GM19023 (cell line): Measurements from ENCODE around the gene PNLIPRP3.
"Not testable (repeated sequence)": the region's sequence is repeated elsewhere in the genome, so short reads cannot be mapped to it uniquely, and the experiment has no call there.

Experiments
- ATAC-seq: cut with Tn5 transposase; IDR thresholded peaks from one replicate; pipeline ENCODE4 v1.9.1; 2021; ENCODE audit warnings: mild to moderate bottlenecking, moderate library complexity; ENCODE audit not compliant: unreplicated experiment

The PNLIPRP3 gene

DNA sequence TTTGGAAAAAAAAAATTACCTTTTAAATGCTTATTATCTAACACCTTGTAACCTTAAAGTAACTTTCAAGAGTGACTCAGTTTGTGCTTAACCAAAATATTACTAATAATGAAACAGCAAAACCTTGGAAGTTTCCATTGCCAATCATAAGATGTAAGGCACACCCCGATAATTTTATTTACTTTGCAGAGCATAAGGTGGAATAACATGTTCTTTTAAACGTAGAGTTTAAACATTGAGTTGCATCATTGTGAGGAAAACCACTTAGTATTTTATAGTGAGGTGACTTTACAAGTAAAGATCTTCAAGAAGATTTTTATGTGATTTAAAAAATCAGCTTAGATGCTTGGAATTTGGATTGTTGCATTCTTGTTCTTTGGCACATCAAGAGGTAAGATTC is at the start of gene PNLIPRP3:
Gene PNLIPRP3, plus strand, starts transcription at position 177 of the 400 bp plus-strand sequence. Its CDS starts 166 bp downstream, at position 343.
- no peak for ATAC-seq

DNA sequence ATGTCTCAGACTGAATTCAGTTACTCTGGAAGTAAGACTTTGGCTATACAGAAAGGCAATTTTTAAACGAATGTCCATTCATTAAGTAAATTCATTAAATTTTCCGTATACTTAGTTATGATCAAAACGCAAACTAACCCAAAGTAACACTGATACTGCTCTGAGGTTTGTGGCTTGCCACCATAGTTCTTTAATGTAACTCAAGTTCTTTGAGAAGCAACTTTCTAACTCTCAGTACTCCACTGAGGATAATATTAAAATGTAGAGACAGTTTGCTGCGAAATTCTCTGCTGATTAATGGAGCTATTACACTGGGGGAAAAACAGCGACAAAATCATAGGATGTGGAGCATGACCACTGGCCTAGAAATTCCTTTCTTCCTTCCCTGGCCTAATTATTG is 45.4 kb upstream of the PNLIPRP3 start:
- ATAC-seq, result no peak

GRCh38 chr10:116385311-116385710 is 42.3 kb upstream of the PNLIPRP3 start:
- no peak for ATAC-seq

GRCh38 chr10:116385994-116386809 is 41.4 kb upstream of the PNLIPRP3 start:
- ATAC-seq, result no peak

DNA sequence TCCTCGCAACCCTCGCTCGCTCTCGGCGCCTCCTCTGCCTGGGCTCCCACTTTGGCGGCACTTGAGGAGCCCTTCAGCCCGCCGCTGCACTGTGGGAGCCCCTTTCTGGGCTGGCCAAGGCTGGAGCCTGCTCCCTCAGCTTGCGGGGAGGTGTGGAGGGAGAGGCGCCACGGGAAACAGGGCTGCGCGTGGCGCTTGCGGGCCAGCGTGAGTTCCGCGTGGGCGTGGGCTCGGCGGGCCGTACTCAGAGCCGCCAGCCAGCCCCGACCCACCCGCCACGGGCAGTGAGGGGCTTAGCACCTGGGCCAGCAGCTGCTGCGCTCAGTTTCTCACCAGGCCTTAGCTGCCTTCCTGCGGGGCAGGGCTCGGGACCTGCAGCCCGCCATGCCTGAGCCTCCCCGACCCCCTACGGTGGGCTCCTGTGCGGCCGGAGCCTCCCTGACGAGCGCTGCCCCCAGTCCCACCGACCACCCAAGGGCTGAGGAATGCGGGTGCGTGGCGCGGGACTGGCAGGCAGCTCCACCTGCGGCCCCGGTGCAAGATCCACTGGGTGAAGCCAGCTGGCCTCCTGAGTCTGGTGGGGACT is 34.3 kb upstream of the PNLIPRP3 start:
- ATAC-seq, result not testable (repeated sequence)

DNA sequence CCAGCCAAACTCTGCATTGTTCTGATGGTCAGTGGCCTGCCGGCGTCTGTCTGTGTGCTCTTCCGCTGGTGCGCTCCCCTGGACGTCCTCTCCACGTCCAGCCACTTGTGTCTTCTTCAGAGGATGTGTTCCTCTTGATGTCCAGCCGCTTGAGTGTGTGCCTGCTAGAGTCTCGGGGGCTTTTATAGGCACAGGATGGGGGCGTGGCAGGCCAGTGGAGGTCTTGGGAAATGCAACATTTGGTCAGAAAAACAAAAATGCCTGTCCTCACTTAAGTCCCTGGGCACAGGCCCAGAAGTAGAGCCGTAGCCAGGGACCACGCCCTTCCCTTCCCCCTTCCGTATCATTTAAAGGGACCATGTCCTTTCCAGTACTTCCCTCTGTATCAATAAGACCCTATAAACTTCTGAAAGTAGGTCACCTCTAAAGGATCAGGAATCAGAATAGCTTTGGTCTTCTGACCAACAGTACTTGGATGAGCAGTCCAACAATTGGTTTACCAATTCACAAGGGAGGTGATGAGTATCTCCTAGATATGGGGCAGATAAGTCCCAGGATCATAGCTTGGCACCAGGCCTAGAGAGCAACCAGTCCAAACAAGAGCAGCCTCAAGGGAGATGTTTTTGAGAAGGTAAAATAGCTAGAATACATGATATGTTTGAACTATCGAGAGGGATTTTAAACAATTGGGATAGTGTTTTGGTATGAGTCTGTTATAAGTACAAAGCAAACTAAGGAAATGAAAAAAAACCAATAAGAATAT is 32.2 kb upstream of the PNLIPRP3 start:
- ATAC-seq, result no peak

- no peak for ATAC-seq
These were observed 29.4 kb upstream of the PNLIPRP3 start for GRCh38 chr10:116398224-116398623.

GRCh38 chr10:116402858-116403257 is 24.8 kb upstream of the PNLIPRP3 start:
- ATAC-seq, result no peak

- ATAC-seq, result no peak
These were observed 23.9 kb upstream of the PNLIPRP3 start for GRCh38 chr10:116403740-116404250.

- ATAC-seq, result no peak
These were observed 18.9 kb upstream of the PNLIPRP3 start for GRCh38 chr10:116408719-116409118.

- ATAC-seq, result no peak
These were observed 17.3 kb upstream of the PNLIPRP3 start for GRCh38 chr10:116410351-116410750.

- ATAC-seq, result no peak
These were observed 9.8 kb upstream of the PNLIPRP3 start for GRCh38 chr10:116417821-116418220.

DNA sequence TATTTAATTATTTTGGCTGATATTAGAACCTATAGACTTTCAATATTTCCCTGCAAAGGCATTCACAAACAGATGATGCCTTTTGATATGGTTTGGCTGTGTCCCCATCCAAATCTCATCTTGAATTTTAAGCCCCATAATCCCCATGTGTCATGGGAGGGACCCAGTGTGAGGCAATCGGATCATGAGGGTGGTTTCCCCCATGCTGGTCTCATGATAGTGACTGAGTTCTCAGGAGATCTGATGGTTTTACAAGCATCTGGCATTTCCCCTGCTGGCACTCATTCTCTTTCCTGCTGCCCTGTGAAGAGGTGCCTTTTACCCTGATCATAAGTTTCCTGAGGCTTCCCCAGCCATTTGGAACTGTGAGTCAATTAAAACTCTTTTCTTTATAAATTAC is 9.3 kb upstream of the PNLIPRP3 start:
- no peak for ATAC-seq

GRCh38 chr10:116421815-116422214 is 5.8 kb upstream of the PNLIPRP3 start:
- ATAC-seq, result no peak

DNA sequence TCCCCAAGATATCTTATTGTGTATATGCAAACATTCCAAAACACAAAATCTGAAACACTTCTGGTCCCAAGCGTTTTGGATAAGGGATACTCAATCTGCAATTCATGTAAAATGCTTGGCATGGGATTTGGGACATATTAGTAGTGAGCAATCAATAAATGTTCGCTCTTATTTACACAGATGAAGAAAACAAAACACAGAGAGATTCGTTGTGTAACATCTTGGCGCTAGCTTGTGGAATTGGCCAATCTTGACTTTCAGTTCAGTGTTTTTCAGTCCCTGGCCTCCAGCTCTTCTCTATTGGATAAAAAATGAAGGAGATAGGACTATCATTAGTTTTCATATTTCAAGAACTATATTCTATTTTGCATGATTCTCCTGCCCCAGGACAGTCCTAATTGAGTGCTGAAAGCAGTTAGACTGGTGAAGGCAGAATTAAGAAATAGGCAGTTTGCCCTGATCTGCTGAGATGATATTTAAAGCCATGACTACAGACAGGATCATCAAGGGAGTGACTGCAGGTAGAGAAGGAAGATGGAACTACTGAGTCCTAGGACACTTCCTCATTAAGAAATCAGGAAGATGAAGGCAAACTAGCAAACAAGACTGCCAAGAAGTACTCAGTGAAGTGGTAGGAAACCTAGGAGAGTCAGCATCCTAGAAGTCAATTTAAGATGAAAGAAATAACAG is 1.8 kb downstream of the PNLIPRP3 start:
- ATAC-seq, result no peak

DNA sequence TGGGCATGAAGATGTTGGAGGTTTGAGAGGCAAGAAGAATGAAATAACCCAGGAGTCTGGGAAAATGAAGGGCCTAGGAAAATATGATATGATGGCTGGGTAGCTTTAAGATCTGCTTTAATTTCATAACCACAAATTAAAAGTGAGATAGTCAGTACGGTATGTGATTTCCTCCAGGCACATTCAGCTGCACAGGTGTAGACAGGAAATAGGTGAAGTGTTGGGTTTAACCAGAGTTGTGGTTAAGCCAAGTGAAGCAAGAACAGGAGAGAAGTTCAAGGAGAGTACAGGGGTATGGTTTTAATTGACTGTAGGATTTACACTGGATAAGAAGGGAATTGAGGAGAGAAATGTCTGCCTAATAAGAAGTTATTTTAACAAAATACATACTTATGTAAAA is 2.6 kb downstream of the PNLIPRP3 start:
- no peak for ATAC-seq

DNA sequence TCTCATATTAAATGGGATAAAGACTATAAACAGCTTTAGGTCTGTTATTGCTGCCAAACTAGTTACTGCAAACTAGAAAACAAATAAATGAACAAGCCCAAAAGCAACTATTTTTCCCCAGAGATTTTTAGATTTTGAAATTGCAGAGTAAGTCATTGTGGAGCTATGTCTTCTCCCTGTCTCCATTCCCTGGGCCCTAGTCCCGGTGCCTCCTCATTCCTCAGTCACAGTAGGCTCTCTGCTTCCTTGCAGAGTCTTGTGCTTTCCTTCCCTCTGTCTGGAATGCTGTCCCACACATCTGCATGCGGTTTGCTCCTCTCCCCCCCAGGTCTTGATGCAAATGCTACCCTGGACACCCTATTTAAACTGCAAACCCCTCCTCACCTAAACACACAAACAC is 4.0 kb downstream of the PNLIPRP3 start:
- ATAC-seq, result no peak

DNA sequence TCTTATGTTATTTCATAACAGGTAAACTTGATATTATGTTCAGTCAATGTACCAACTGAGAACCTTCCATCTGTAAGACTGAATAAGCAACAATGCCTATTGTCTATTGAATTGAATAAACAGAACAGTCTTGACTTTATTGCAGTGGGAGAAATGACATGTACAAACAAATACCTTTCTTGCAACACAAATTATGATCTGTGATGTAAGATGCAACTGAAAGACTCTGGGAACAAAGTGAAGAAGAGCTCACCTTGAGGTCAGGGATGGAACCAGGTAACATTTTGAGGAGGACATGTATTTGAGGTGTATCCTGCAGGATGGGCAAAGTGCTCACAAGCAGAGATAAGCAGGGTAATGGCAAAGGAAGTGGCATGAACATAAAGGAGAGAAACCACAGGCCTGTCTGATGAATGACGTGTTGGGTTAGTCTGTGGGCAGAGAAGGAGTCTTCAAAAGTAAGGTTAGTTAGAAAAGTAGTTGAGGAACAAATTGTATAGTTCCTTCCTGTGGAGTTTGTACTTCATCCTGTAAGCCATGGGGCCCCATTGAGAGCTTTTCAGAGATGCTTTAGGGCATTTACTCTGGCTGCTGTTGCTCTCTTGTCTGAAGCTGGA is 9.5 kb downstream of the PNLIPRP3 start:
- no peak for ATAC-seq

GRCh38 chr10:116440330-116441030 is 12.8 kb downstream of the PNLIPRP3 start:
- ATAC-seq, result no peak
